Suprapubic skin (tissue), 4 donors: ENCODE measurements around the gene FAM107A. TPM values are rescaled to one million over a fixed set of nuclear protein-coding genes. Genes with fewer than 3 reads are reported as not detected.
A peak's percentile ranks its signal among the peaks of the same experiment; 100 is the strongest.

ENCODE experiments used
- DNase-seq, 2 donors: peaks; one replicate each; pipeline ENCODE4 v3.0.0-alpha.2; 2019; ENCODE audit warnings: low spot score in 2 of 2
- H3K27ac ChIP-seq: fragments of 200-600 bp; sonication (generic); one replicate; pipeline ENCODE4 v1.5.1; 2019
- H3K27me3 ChIP-seq: fragments of 200-600 bp; sonication (generic); one replicate; pipeline ENCODE4 v1.5.1; 2019
- H3K36me3 ChIP-seq: fragments of 200-600 bp; sonication (generic); one replicate; pipeline ENCODE4 v1.5.1; 2019
- H3K4me1 ChIP-seq: fragments of 200-600 bp; sonication (generic); one replicate; pipeline ENCODE4 v1.5.1; 2019
- H3K4me3 ChIP-seq: fragments of 200-600 bp; sonication (generic); one replicate; pipeline ENCODE4 v1.5.1; 2019; ENCODE audit warnings: mild to moderate bottlenecking
- H3K9me3 ChIP-seq: fragments of 200-600 bp; sonication (generic); one replicate; pipeline ENCODE4 v1.5.1; 2019
- CTCF ChIP-seq, 2 donors: fragments of 200-600 bp in 1 of 2; fragments of 450-650 bp in 1 of 2; sonication (generic) in 1 of 2; IDR thresholded peaks; one replicate each; pipeline ENCODE4 v1.5.1; 2016 to 2019; ENCODE audit warnings: antibody characterized with exemption in 2 of 2, mild to moderate bottlenecking in 1 of 2, moderate library complexity in 1 of 2
- EP300 ChIP-seq: sonication (generic); formaldehyde crosslinking; IDR thresholded peaks from one replicate; pipeline ENCODE4 v1.6.1; 2017; ENCODE audit warnings: antibody characterized with exemption
- POLR2A ChIP-seq, 2 donors: fragments of 450-650 bp; IDR thresholded peaks; one replicate each; pipeline ENCODE4 v1.6.1; 2017; ENCODE audit warnings: antibody characterized with exemption in 2 of 2, mild to moderate bottlenecking in 2 of 2, moderate library complexity in 2 of 2
- POLR2AphosphoS5 ChIP-seq, 3 donors: sonication (generic); formaldehyde crosslinking; IDR thresholded peaks; one replicate each; pipeline ENCODE4 v1.6.1; 2017; ENCODE audit warnings: antibody characterized with exemption in 3 of 3
- WGBS: methylation state at CpG from one replicate; pipeline ENCODE4 v1.1.5; 2018; 5-methylcytosine and 5-hydroxymethylcytosine counted together
- total RNA-seq, 4 donors: library from RNA; depleted of rRNA; stranded (reverse); fragments of >200 nt; gene quantifications; one replicate each; pipeline ENCODE4 v1.1.0, GENCODE V29; 2016

The FAM107A gene
- total RNA-seq, 4 donors from 2014 or later = 18.1 to 33.4 (median 24.6) TPM

GRCh38 chr3:58622892-58623291 lies 45.7 kb upstream of the FAM107A start:
- Histone ChIP-seq H3K4me1 (peaks cover 12% of the 10 kb centered on the region), H3K4me3 (no peak overlapping the region), H3K27ac (no peak overlapping the region), H3K27me3 (no peaks in the 10 kb centered on the region), H3K36me3 (no peaks in the 10 kb centered on the region), H3K9me3 (no peaks in the 10 kb centered on the region)
- no peak for TF ChIP-seq POLR2A (IDR thresholded peaks at IDR 0.05)
- no peak for TF ChIP-seq CTCF (IDR thresholded peaks at IDR 0.05)
- no peak for TF ChIP-seq POLR2AphosphoS5 (IDR thresholded peaks at IDR 0.05)
- no peak for TF ChIP-seq EP300
- no peak for DNase-seq
- 87% methylated on average over 4 of the region's 8 CpGs for WGBS

GRCh38 chr3:58622436-58622835 lies 45.2 kb upstream of the FAM107A start:
- peaks cover 14% of the 10 kb centered on the region for H3K4me1 ChIP-seq
- no peaks in the 10 kb centered on the region for H3K27me3 ChIP-seq
- H3K9me3 ChIP-seq = no peaks in the 10 kb centered on the region
- TF ChIP-seq CTCF (IDR thresholded peaks at IDR 0.05) (no peak), POLR2A (IDR thresholded peaks at IDR 0.05) (no peak), POLR2AphosphoS5 (IDR thresholded peaks at IDR 0.05) (no peak), EP300 (no peak)
- no peaks in the 10 kb centered on the region for H3K36me3 ChIP-seq
- no peak overlapping the region for H3K4me3 ChIP-seq
- H3K27ac ChIP-seq = no peak overlapping the region
- no peak for DNase-seq
- WGBS = 86% methylated on average over 4 of the region's 4 CpGs

GRCh38 chr3:58621086-58621830 lies 44.1 kb upstream of the FAM107A start:
- no peak overlapping the region for H3K27ac ChIP-seq
- WGBS = 87% methylated on average over 6 of the region's 6 CpGs

GRCh38 chr3:58620421-58620820 lies 43.2 kb upstream of the FAM107A start:
- H3K4me1 ChIP-seq = peaks cover 17% of the 10 kb centered on the region
- no peak for TF ChIP-seq CTCF (IDR thresholded peaks at IDR 0.05)
- no peak for TF ChIP-seq POLR2AphosphoS5 (IDR thresholded peaks at IDR 0.05)
- no peak for TF ChIP-seq POLR2A (IDR thresholded peaks at IDR 0.05)
- no peak for TF ChIP-seq EP300
- WGBS = 87% methylated on average over 8 of the region's 8 CpGs
- H3K9me3 ChIP-seq = no peaks in the 10 kb centered on the region
- no peaks in the 10 kb centered on the region for H3K36me3 ChIP-seq
- H3K27ac ChIP-seq = no peak overlapping the region
- H3K4me3 ChIP-seq = no peak overlapping the region
- H3K27me3 ChIP-seq = no peaks in the 10 kb centered on the region
- DNase-seq = no peak

More at GRCh38 chr3:58621086-58621830, 44.1 kb upstream of the FAM107A start:
- no peak for DNase-seq
- no peak overlapping the region for H3K4me3 ChIP-seq
- no peaks in the 10 kb centered on the region for H3K36me3 ChIP-seq
- H3K9me3 ChIP-seq = no peaks in the 10 kb centered on the region
- peaks cover 17% of the 10 kb centered on the region for H3K4me1 ChIP-seq
- no peaks in the 10 kb centered on the region for H3K27me3 ChIP-seq
- no peak for TF ChIP-seq EP300
- TF ChIP-seq CTCF (IDR thresholded peaks at IDR 0.05) = no peak
- no peak for TF ChIP-seq POLR2AphosphoS5 (IDR thresholded peaks at IDR 0.05)
- no peak for TF ChIP-seq POLR2A (IDR thresholded peaks at IDR 0.05)

GRCh38 chr3:58617338-58617761 lies 40.2 kb upstream of the FAM107A start:
- Histone ChIP-seq H3K9me3 (no peaks in the 10 kb centered on the region), H3K36me3 (no peaks in the 10 kb centered on the region), H3K27ac (peak overlapping the region; percentile 65), H3K4me1 (peaks cover 17% of the 10 kb centered on the region), H3K4me3 (no peak overlapping the region), H3K27me3 (no peaks in the 10 kb centered on the region)
- TF ChIP-seq EP300 (no peak), POLR2AphosphoS5 (IDR thresholded peaks at IDR 0.05) (peak in 1 of 3 donors; percentile 5), POLR2A (IDR thresholded peaks at IDR 0.05) (no peak), CTCF (IDR thresholded peaks at IDR 0.05) (no peak)
- 73% methylated on average over 8 of the region's 8 CpGs for WGBS
- DNase-seq = no peak
